GM18526 (cell line): Measurements from ENCODE around the gene CCDC78.

Experiments
- POLR2A ChIP-seq: IDR thresholded peaks from 3 replicates; pipeline ENCODE4 v1.6.1; 2011; ENCODE audit not compliant: insufficient read length; ENCODE audit errors: extremely low read depth

The CCDC78 gene

GRCh38 chr16:677316-678190 lies 48.7 kb downstream of the CCDC78 start:
- no peak for TF ChIP-seq POLR2A

DNA sequence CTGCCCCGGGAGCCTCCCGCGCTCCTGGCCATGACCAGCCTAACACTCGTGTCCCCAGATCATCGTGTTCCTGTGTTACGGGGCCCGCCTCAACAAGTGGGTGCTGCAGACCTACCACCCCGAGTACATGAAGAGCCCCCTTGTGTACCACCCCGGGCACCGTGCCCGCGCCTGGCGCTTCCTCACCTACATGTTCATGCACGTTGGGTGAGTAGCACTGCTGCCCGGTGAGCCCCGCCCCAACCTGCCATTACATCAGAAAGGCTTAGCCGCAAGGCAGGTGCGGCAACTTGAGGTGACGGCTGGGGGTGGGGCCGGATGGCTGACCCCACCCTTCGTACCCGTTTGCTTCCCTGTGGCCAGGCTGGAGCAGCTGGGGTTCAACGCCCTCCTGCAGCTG lies 49.3 kb downstream of the CCDC78 start:
- TF ChIP-seq POLR2A: no peak

DNA sequence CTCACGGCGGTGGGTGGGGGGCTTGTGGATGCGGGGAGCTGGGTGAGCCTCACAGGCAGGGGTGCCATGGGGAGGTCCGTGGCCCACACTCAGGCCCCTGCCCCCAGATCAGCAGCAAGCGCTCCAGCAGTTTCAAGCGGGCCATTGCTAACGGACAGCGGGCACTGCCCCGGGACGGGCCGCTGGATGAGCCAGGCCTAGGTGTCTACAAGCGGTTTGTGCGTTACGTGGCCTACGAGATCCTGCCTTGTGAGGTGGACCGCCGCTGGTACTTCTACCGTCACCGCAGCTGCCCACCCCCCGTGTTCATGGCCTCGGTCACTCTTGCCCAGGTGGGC lies 49.7 kb downstream of the CCDC78 start:
- TF ChIP-seq POLR2A: no peak

GRCh38 chr16:675884-676564 lies 50.2 kb downstream of the CCDC78 start:
- TF ChIP-seq POLR2A: no peak

GRCh38 chr16:674968-675883 lies 51.0 kb downstream of the CCDC78 start, which contains the start of gene RHBDL1:
RHBDL1 (plus strand) TSS chr16:675671; CDS start chr16:675791, 120 bp downstream.
- no peak for TF ChIP-seq POLR2A

DNA sequence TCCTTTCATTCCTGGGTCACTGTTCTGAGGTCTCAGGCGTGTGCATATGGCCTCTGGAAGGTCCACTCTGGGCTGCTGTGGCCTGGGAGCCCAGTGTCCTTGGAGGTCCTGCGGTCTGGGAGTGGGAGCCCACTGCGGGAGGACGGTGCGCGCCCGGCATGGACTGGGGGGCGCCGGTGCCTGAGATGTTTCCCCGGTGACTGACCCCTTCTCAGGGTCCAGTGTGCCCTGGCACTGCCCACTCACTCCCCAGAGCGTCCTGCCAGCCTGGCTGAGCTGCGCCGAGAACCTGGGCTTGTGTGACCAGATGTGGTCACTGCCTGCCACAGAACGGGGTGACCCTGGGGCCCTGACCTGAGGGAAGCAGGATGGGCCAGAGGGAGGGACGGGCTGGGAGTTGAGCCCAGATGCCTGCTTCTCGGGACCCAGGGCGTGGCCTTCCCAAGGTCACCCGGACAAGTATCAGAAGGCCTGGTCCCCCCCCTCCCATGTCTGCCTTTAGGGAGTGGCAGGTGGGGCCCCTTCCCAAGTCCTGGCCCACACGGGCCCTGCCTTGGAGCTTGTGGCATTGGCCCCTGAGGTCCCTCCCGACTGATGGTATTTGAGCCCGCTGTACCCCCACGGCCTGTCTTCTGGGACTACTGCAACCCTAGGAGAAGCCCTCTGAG lies 51.9 kb downstream of the CCDC78 start:
- TF ChIP-seq POLR2A: no peak

DNA sequence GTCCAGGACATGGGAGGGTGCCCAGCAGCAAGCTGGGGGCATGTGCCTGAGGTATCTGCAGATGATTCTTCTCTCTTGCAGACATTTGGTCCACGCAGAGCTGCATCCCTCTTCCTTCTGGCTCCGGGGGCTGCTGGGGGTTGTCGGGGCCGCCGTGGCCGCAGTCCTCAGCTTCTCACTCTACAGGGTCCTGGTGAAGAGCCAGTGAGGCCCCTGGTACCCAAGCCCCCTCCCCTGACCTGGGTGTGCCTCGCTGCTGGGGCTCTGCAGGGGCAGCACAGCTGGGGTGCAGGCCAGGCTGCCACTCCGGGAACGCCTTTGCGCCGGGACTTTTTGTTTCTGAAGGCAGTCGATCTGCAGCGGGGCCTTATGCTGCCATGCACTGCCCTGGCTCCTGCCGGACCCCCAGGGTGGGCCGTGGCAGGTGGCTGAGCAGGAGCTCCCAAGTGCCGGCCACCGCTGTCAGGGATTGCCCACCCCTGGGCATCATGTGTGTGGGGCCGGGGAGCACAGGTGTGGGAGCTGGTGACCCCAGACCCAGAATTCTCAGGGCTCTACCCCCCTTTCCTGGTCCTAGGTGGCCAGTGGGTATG lies 52.7 kb downstream of the CCDC78 start:
- TF ChIP-seq POLR2A: no peak

DNA sequence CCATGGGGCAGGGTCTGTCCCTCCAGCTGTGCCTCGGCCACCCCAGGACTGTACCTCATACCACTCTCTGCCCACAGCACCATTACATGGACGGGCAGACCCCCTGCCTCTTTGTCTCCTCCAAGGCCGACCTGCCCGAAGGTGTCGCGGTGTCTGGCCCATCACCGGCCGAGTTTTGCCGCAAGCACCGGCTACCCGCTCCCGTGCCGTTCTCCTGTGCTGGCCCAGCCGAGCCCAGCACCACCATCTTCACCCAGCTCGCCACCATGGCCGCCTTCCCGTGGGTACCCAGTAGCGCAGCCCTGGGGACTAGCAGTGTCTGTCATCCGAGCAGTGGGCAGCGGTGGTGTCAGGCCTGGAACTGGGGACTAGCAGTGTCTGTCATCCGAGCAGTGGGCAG lies 53.4 kb downstream of the CCDC78 start:
- no peak for TF ChIP-seq POLR2A
